NCI-H748 treated with DMSO at 0.1 percent for 48 hours (cell line): Measurements from ENCODE around the gene NUSAP1.
"Not testable (repeated sequence)": the region's sequence is repeated elsewhere in the genome, so short reads cannot be mapped to it uniquely, and the experiment has no call there.

ENCODE experiments used
- DNase-seq: peaks from one replicate; lab custom pipeline; 2025; lab: John Stamatoyannopoulos, UW

Gene NUSAP1

GRCh38 chr15:41333026-41333562 lies 413 bp downstream of the NUSAP1 start:
- DNase-seq, result no peak

- no peak for DNase-seq
These were observed 1.8 kb downstream of the NUSAP1 start for GRCh38 chr15:41334293-41335120.

DNA sequence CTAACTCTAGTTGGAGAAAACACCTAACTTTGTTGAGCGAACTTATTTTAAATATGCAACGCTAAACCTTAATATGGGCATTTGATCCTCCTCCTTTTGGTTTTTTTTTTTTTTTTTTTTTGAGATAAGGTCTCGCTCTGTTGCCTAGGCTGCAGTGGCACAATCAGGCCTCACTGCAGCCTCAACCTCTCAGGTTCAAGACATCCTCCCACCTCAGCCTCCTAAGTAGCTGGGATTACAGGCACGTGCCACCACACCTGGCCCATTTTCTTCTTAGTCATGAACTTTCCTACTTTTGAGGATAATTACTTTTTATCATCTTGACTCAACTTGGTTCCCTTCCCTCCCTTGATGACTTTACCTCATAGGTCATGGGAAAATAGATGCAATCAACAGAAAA lies 3.9 kb downstream of the NUSAP1 start:
- no peak for DNase-seq

DNA sequence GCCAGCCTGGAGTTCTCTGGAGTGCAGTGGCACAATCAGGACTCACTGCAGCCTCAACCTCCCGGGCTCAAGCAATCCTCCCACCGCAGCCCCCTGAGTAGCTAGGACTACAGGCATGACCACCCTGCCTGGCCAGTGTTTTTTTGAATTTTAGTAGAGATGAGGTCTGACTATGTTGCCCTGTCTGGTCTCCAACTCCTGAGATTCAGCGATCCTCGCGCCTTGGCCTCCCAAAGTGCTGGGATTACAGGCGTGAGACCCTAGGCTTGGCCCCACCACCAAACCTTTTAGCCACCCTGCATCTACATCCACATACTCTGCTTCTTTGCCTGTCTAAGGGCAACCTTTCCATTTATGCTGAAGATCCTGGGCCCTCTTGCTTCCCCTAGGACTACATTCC lies 4.4 kb downstream of the NUSAP1 start:
- DNase-seq, result no peak

- no peak for DNase-seq
These were observed 5.2 kb downstream of the NUSAP1 start for GRCh38 chr15:41337631-41338522.

DNA sequence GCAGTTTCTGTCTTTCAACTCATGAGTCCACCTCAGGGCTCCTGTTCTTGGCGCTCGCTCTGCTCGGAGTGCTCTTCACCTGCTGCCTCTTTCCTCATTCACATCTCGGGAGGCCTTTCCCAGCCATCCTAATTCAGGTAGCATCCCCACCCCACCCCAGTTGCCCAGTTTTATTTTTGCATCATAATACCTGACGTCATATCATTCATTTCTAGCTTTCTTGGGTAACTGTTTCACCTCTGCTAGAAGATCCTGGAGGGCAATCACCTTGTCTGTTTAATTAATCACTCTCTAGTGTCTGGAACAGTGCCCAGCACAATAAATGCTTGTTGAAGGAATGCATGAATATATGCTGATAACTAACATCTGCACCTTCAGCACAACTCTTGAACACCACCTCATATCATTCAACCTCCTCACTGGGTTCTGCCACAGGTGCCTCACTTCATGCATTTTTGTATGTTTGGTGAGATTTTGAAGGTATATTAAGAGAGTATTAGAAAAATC lies 7.6 kb downstream of the NUSAP1 start:
- DNase-seq, result no peak

GRCh38 chr15:41341519-41341918 lies 8.8 kb downstream of the NUSAP1 start:
- no peak for DNase-seq

GRCh38 chr15:41347236-41347635 lies 14.6 kb downstream of the NUSAP1 start:
- DNase-seq, result no peak

DNA sequence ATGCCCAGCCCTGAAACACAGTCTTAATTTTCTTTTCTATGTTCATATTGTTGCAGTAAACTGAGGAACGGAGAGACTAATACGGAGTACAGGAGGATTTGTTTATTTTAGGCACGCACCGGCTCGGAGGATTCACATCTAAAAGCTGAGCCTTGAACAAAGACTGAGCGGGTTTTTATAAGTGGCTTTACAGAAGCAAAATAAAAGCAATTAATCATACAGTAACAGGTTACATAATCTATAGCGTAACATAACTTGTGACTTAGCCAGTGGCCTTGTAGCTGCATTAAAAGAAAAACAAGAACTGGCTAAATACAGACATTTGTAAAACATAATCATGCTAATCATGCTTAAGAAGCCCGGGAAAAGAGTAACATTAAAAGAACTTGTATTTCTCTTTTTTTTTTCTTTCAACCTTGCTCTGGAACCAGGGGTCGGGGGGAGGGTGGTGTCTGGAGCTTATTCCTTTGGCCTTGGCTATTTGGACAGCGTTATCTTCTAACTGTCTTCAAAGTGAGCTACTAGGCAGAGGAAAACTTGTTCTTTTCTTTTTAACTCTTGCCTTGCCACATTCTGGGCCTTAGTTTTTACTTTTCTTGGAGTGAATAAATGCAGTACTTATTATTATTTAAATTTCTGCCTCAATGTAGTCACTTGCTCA lies 17.5 kb downstream of the NUSAP1 start:
- DNase-seq, result no peak

- DNase-seq, result no peak
These were observed 21.7 kb downstream of the NUSAP1 start for GRCh38 chr15:41354371-41354770.

GRCh38 chr15:41367418-41367817 lies 34.7 kb downstream of the NUSAP1 start:
- DNase-seq, result no peak

DNA sequence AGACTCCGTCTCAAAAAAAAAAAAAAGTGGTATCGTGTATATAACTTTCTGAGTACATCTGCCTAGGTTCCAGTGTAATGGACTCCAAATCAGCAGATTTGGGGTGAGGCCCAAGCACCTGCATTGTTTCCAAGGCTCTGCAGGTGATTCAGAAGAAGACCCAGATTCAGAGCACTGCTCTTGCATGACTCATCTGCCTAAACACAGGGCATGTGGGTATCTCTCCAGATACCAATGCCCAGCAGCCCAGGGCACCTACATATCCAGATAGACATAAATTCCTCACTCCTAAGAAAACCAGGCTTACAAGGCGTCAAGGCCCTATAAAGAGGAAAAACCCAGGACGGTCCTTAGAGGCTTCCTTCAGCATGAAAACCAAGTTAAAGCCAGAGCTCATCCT lies 45.3 kb downstream of the NUSAP1 start:
- no peak for DNase-seq

GRCh38 chr15:41383974-41384749 lies 51.5 kb downstream of the NUSAP1 start:
- DNase-seq, result not testable (repeated sequence)

GRCh38 chr15:41387646-41388045 lies 55.0 kb downstream of the NUSAP1 start:
- DNase-seq, result no peak

DNA sequence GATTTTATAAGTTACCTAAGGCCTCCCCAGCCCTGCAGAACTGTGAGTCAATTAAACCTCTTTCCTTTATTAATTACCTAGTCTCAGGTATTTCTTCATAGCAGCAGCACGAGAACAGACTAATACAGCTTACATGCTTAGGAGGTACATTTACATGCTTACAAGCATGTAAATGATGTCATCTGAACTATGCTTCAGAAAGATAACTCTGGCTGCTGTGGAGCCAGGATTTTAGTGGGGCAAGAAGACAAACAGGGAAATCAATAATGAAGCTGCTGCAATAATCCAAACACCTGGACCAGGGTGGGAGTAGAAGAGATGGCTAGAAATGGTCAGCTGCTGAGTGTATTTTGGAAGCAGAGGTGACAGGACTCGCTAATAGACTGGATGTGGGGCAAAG lies 60.0 kb downstream of the NUSAP1 start:
- DNase-seq, result no peak

DNA sequence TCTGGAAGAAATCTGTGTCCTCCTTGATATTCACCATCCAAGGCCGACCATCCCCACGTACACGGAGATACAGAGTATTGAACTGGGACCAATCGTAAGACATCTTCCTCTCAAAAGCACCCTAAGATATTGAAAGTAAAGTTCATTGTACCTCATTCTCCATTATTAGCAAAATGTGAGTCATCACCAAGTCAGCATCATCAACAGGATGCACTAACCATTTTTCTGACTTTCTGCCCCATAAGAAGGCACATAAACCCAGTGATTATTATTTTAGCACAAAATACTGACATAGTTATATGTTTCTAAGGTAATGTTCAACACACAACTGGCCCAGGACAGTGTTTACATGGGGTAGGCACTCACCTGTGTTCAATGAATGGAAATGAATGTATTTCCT lies 62.2 kb downstream of the NUSAP1 start:
- DNase-seq, result no peak

- no peak for DNase-seq
These were observed 63.4 kb downstream of the NUSAP1 start for GRCh38 chr15:41396111-41396510.

DNA sequence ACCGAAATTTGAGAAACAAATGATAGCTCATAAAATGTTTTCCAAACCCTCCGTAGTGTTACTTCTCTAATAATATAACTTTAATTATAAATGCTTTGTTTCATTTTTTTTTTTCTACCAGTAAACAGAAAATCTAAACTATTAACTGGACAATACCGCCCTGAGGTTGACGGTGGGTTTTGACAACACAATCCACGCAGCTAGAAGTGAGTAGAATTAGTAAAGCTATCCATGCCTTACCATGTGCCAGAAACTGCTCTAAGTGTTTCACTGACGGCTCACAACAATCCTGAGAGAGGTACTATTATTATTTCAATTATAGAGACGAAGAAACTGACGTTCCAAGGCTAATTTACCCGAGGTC lies 69.2 kb downstream of the NUSAP1 start:
- DNase-seq, result peak; percentile 50

- DNase-seq, result no peak
These were observed 74.7 kb downstream of the NUSAP1 start for GRCh38 chr15:41407341-41407740.

DNA sequence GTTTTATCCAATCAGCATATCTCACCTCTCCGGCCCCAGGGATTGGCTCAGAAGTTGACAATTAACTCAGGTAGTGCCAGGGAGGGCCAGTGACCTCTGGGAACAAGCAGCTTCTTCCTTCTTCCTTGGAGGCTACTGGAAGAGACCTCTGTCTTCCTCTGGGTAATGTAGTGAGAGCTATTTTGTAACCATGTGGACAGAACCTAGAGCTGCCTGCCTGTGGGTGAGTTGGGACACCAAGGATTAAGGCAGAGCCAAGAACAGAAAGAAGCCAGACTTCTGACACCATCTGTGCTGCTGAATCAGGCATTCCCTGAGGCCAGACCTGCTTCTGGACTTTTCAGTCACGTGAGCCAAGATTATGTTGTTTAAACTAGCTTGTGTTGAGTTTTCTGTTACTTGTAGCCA lies 75.6 kb downstream of the NUSAP1 start:
- DNase-seq, result no peak

DNA sequence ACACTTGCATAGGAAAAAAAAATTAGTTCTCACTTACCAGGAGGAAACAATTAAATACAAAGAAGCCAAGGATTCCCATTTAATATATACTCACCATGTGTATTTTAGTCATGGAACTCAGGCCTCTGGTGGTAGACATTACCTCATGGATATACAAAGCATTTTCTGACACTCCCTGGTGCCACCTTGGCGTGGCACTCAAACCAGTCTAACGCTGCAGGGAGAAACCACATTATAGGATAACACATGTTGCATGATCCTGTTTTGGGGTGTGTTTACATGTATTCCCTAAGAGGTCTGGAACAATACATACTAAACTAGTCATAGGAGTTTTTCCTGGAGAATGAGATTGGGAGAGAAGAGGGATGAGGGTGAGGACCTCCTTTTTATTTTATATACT lies 78.3 kb downstream of the NUSAP1 start:
- DNase-seq, result no peak
